GM06990 (cell line): ENCODE results near the gene ABCF1.
"Not testable (repeated sequence)": the region's sequence is repeated elsewhere in the genome, so short reads cannot be mapped to it uniquely, and the experiment has no call there.

Experiments
- DNase-seq: peaks from one replicate; pipeline ENCODE4 v3.0.0-alpha.2; 2011; ENCODE audit not compliant: insufficient read length; ENCODE audit errors: extremely low read depth
- H3K27me3 ChIP-seq: replicated peaks from 2 replicates; pipeline ENCODE4 v1.6.0; 2011; ENCODE audit warnings: low read length; ENCODE audit not compliant: control insufficient read depth, insufficient read depth
- H3K36me3 ChIP-seq: 2 replicates; pipeline ENCODE4 v1.5.1; 2011; ENCODE audit warnings: low read length; ENCODE audit not compliant: control insufficient read depth, insufficient read depth
- H3K4me3 ChIP-seq: replicated peaks from 2 replicates; pipeline ENCODE4 v1.5.1; 2011; ENCODE audit warnings: low read depth, mild to moderate bottlenecking, control low read depth, low read length
- TF ChIP-seq, protein P1 (sequence below): IDR thresholded peaks from 2 replicates; pipeline ENCODE4 v1.5.1; 2011; ENCODE audit warnings: low read length, control low read depth, mild to moderate bottlenecking, inconsistent platforms; ENCODE audit not compliant: insufficient read depth, poor library complexity, severe bottlenecking

ABCF1 gene

DNA sequence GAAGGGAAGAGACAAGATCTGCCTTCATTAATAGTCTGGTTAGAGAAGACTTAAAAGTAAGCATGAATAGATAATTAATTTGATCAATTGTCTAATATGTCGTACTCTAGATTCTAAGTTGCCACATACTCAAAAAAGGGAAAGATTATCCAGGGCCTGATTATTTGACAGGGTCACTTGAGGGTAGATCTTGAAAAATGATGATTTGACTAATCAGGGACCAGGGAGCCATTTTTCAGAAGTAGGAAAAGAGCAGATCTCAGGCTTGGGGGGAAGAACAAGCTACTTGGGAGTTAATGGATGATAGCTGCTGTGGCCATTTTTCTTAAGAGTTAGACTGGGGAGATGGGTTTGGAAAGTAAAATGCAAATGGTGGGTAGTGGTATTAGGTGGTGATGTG lies 21.0 kb downstream of the ABCF1 start:
- Histone ChIP-seq H3K27me3 (no peaks in the 10 kb centered on the region), H3K4me3 (no peak overlapping the region), H3K36me3 (peaks cover 26% of the 10 kb centered on the region)
- DNase-seq, result no peak
- TF ChIP-seq, protein P1, sequence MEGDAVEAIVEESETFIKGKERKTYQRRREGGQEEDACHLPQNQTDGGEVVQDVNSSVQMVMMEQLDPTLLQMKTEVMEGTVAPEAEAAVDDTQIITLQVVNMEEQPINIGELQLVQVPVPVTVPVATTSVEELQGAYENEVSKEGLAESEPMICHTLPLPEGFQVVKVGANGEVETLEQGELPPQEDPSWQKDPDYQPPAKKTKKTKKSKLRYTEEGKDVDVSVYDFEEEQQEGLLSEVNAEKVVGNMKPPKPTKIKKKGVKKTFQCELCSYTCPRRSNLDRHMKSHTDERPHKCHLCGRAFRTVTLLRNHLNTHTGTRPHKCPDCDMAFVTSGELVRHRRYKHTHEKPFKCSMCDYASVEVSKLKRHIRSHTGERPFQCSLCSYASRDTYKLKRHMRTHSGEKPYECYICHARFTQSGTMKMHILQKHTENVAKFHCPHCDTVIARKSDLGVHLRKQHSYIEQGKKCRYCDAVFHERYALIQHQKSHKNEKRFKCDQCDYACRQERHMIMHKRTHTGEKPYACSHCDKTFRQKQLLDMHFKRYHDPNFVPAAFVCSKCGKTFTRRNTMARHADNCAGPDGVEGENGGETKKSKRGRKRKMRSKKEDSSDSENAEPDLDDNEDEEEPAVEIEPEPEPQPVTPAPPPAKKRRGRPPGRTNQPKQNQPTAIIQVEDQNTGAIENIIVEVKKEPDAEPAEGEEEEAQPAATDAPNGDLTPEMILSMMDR, result no peak

DNA sequence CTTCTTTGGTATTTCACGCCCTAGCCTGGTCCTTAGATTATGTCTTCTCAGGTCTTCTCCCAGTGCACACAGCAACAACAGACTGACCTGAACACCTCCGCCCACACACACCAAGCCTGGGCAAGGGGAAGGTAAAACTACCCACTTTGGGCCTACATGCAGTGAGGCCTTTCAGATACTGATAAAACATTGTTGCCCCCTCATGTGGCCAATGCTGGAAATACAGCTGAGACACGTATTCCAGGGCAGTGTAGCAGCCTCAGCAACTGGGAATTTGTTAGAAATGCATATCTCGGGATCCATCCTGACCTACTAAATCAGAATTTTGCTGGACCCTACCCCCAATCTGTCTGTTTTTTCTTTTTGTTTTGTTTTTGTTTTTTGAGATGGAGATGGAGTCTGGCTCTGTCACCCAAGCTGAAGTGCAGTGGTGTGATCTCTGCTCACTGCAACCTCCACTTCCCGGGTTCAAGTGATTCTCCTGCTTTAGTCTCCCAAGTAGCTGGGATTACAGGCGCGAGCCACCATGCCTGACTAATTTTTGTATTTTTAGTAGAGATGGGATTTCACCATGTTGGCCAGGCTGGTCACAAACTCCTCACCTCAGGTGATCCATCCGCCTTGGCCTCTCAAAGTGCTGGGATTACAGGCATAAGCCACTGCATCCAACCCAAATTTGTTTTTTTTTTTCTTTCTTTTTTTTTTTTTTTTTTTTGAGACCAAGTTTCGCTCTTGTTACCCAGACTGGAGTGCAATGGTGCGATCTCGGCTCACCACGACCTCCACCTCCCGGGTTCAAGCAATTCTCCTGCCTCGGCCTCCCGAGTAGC lies 26.3 kb downstream of the ABCF1 start:
- not testable (repeated sequence) for H3K27me3 ChIP-seq, H3K4me3 ChIP-seq
- H3K36me3 ChIP-seq, result peaks cover 25% of the 10 kb centered on the region
- TF ChIP-seq, protein P1, result peak; percentile 77
- peak; percentile 47 for DNase-seq

DNA sequence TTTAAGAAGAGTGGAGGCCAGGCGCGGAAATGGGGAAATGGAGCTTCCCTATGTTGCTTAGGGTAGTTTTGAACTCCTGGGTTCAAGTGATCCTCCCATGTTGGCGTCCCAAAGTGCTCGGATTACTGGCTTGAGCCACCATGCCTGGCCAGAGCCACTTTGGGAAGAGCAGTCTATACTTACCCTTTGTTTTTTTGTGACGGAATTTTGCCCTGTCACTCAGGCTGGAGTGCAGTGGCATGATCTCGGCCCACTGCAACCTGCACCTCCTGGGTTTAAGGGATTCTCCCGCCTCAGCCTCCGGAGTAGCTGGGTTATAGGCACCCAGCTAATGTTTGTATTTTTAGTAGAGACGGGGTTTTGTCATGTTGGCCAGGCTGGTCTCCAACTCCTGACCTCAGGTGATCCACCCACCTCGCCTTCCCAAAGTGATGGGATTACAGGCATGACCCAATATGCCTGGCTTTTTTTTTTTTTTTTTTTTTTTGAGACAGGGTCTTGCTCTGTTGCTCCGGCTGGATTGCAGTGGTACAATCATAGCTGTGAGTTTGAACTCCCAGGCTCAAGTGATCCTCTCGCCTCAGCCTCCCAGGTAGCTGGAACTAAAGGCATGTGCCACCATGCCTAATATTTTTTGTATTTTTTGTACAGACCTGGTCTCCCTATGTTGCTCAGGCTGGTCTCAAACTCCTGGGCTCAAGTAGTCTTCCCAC lies 27.8 kb downstream of the ABCF1 start:
- Histone ChIP-seq H3K4me3 (no peak overlapping the region), H3K36me3 (peaks cover 37% of the 10 kb centered on the region), H3K27me3 (no peaks in the 10 kb centered on the region)
- TF ChIP-seq, protein P1, result no peak
- DNase-seq, result no peak

DNA sequence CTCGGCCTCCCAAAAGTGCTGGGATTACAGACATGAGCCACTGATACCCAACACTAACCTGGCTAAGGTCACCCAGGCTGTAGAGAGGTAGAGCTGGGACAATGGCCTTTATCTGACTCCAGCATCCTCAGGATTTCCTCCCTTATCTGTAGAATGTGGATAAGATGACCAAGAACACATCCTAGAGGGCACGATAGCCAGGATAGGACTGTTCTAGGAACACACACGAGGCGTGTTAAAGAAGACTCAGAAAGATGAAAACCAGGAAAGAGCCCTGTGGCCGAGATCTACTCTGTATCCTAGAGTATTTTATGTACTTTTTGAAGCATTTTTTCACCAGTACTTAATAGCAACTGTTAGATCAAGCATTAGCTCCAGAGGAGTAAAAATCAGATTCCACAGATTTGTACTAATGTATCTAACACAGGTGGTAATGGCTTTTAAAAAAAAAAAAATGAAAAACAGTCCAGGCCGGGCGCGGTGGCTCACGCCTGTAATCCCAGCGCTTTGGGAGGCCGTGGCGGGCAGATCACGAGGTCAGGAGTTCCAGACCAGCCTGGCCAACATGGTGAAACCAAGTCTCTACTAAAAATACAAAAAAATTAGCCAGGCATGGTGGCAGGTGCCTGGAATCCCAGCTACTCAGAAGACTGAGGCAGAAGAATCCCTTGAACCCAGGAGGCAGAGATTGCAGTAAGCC lies 28.5 kb downstream of the ABCF1 start:
- H3K36me3 ChIP-seq, result peaks cover 42% of the 10 kb centered on the region
- TF ChIP-seq, protein P1, result no peak
- no peaks in the 10 kb centered on the region for H3K27me3 ChIP-seq
- H3K4me3 ChIP-seq, result no peak overlapping the region
- DNase-seq, result no peak

DNA sequence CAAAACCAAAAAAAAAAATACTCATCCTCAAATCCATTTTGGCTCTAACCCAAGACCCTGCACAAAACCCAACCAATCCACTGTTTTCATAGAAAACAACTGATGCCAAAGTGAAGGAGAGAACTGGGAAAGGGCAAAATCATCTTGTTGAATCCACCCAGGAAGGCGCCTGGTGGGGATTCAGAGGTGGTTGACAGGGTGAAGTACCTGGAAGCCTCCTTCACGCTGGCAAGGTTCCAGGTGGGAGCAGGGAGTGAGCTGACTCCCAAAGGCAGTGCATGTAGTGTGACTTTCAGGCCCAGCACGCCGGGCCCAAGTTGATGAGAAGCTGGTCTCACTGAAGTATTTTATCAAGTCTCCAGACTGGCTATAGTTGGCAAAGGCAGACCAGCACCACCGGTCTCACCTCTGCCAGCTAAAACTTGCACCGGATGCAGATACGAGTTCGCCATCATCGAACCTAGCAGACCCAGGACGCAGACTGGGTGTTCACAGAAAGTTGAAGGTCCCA lies 29.3 kb downstream of the ABCF1 start:
- Histone ChIP-seq H3K27me3 (no peaks in the 10 kb centered on the region), H3K36me3 (peaks cover 48% of the 10 kb centered on the region), H3K4me3 (no peak overlapping the region)
- DNase-seq, result no peak
- TF ChIP-seq, protein P1, result no peak
